ENCODE results near the gene CKS1B. TPM values are rescaled to one million over a fixed set of nuclear protein-coding genes. Genes with fewer than 3 reads are reported as not detected.
A peak's percentile ranks its signal among the peaks of the same experiment; 100 is the strongest.

CKS1B gene
- total and polyA plus RNA-seq, 9 of the 15 experiments (the other 6 are each of a cell fraction or from before 2014, with no cell fraction given) = 215 to 1,103 (median 460) TPM

DNA sequence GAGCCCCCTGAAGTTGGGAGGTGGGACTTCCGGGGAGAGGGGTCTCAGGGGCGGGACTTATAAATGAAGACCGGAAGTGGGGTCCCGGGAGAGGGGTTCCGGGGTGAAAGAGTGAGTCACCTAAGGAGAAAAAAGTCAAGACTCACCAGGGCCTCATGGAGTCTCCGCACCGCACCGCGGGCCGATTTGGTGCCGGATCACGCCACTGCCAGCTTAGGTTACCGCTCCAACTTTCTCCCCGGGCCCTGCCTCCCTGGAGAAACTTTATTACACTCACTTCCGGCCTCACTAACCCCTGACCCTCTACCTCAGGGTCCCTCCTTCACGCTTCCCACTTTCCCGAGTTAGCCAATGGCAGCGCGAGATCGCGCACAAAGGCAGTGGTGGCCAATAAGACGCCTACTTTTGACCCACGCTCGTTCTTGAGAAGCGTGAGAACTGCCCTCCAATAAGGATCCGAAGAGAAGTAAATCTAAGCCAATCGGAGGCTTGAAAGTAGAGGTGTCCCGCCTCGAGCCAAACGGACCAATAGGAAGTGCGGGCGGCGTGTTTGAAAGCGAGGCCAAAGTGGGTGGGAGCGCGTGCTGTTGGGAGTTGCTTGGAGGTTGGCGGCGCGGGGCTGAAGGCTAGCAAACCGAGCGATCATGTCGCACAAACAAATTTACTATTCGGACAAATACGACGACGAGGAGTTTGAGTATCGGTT lies at the start of gene CKS1B (continued):
- TF ChIP-seq, protein P1, sequence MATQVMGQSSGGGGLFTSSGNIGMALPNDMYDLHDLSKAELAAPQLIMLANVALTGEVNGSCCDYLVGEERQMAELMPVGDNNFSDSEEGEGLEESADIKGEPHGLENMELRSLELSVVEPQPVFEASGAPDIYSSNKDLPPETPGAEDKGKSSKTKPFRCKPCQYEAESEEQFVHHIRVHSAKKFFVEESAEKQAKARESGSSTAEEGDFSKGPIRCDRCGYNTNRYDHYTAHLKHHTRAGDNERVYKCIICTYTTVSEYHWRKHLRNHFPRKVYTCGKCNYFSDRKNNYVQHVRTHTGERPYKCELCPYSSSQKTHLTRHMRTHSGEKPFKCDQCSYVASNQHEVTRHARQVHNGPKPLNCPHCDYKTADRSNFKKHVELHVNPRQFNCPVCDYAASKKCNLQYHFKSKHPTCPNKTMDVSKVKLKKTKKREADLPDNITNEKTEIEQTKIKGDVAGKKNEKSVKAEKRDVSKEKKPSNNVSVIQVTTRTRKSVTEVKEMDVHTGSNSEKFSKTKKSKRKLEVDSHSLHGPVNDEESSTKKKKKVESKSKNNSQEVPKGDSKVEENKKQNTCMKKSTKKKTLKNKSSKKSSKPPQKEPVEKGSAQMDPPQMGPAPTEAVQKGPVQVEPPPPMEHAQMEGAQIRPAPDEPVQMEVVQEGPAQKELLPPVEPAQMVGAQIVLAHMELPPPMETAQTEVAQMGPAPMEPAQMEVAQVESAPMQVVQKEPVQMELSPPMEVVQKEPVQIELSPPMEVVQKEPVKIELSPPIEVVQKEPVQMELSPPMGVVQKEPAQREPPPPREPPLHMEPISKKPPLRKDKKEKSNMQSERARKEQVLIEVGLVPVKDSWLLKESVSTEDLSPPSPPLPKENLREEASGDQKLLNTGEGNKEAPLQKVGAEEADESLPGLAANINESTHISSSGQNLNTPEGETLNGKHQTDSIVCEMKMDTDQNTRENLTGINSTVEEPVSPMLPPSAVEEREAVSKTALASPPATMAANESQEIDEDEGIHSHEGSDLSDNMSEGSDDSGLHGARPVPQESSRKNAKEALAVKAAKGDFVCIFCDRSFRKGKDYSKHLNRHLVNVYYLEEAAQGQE (IDR thresholded peaks at IDR 0.05; ENCODE audit: borderline replicate concordance) = no peak
- TF ChIP-seq, protein P1 (CRISPR knock-in tag; IDR thresholded peaks at IDR 0.05; ENCODE audit: low read depth) = no peak
- TF ChIP-seq GABPA (tag; conservative IDR thresholded peaks at IDR 0.05; ENCODE audit: low read depth) (peak; percentile 97), EP300 (IDR thresholded peaks at IDR 0.05; ENCODE audit: low read length) (no peak; the same call in 1 of the 2 replicates), ZNF445 (CRISPR knock-in tag; IDR thresholded peaks at IDR 0.05; ENCODE audit: low read depth) (no peak), HDGF (IDR thresholded peaks at IDR 0.05) (no peak), PRPF4 (IDR thresholded peaks at IDR 0.05; ENCODE audit: insufficient read depth, low read depth, low read length, poor library complexity, severe bottlenecking) (no peak), MYNN (IDR thresholded peaks at IDR 0.05) (no peak), MYNN (CRISPR knock-in tag; IDR thresholded peaks at IDR 0.05) (no peak), GTF2E2 (tag; IDR thresholded peaks at IDR 0.05) (0 out of 2 replicates have a peak, but pooled peaks have one; percentile 3), CREBBP (IDR thresholded peaks at IDR 0.05; ENCODE audit: low read depth, low read length) (no peak), HCFC1 (IDR thresholded peaks at IDR 0.05; ENCODE audit: low read depth, low read length) (peak; percentile 54), ZKSCAN3 (CRISPR knock-in tag; IDR thresholded peaks at IDR 0.05) (no peak), SMARCA4 (IDR thresholded peaks at IDR 0.05) (no peak)
- TF ChIP-seq, protein P2, sequence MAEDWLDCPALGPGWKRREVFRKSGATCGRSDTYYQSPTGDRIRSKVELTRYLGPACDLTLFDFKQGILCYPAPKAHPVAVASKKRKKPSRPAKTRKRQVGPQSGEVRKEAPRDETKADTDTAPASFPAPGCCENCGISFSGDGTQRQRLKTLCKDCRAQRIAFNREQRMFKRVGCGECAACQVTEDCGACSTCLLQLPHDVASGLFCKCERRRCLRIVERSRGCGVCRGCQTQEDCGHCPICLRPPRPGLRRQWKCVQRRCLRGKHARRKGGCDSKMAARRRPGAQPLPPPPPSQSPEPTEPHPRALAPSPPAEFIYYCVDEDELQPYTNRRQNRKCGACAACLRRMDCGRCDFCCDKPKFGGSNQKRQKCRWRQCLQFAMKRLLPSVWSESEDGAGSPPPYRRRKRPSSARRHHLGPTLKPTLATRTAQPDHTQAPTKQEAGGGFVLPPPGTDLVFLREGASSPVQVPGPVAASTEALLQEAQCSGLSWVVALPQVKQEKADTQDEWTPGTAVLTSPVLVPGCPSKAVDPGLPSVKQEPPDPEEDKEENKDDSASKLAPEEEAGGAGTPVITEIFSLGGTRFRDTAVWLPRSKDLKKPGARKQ (CRISPR knock-in tag; IDR thresholded peaks at IDR 0.05) = no peak
- TF ChIP-seq, protein P3, sequence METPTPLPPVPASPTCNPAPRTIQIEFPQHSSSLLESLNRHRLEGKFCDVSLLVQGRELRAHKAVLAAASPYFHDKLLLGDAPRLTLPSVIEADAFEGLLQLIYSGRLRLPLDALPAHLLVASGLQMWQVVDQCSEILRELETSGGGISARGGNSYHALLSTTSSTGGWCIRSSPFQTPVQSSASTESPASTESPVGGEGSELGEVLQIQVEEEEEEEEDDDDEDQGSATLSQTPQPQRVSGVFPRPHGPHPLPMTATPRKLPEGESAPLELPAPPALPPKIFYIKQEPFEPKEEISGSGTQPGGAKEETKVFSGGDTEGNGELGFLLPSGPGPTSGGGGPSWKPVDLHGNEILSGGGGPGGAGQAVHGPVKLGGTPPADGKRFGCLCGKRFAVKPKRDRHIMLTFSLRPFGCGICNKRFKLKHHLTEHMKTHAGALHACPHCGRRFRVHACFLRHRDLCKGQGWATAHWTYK (CRISPR knock-in tag; IDR thresholded peaks at IDR 0.05) = no peak; the same call in 1 of the 2 replicates
- TF ChIP-seq, protein P4, sequence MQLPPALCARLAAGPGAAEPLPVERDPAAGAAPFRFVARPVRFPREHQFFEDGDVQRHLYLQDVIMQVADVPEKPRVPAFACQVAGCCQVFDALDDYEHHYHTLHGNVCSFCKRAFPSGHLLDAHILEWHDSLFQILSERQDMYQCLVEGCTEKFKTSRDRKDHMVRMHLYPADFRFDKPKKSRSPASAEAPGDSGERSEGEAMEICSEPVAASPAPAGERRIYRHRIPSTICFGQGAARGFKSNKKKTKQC (CRISPR knock-in tag; IDR thresholded peaks at IDR 0.05) = no peak; the same call in 1 of the 2 replicates
- TF ChIP-seq, protein P5, sequence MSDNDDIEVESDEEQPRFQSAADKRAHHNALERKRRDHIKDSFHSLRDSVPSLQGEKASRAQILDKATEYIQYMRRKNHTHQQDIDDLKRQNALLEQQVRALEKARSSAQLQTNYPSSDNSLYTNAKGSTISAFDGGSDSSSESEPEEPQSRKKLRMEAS (CRISPR knock-in tag; IDR thresholded peaks at IDR 0.05) = peak; percentile 100
